SK-N-SH treated with all-trans-retinoic acid at 6 μM for 48 hours (cell line): ENCODE results near the gene TATDN3.
"Not testable (repeated sequence)": the region's sequence is repeated elsewhere in the genome, so short reads cannot be mapped to it uniquely, and the experiment has no call there.

Experiments used
- CSDC2 ChIP-seq: fragments of 250-450 bp; sonication (Bioruptor Pico); IDR thresholded peaks from 2 replicates; pipeline ENCODE4 v1.5.0; 2020; ENCODE audit warnings: mild to moderate bottlenecking, moderate library complexity
- GLIS3 ChIP-seq: fragments of 250-450 bp; sonication (Bioruptor Pico); IDR thresholded peaks from 2 replicates; pipeline ENCODE4 v1.5.0; 2020; ENCODE audit warnings: mild to moderate bottlenecking, moderate library complexity
- OSR1 ChIP-seq: fragments of 250-450 bp; sonication (Bioruptor Pico); IDR thresholded peaks from 2 replicates; pipeline ENCODE4 v1.8.0; 2022; ENCODE audit warnings: moderate library complexity, mild to moderate bottlenecking, inconsistent platforms
- RARB ChIP-seq: fragments of 250-450 bp; sonication (Bioruptor Pico); IDR thresholded peaks from 2 replicates; pipeline ENCODE4 v1.8.0; 2021; ENCODE audit warnings: mild to moderate bottlenecking, moderate library complexity
- TCF4 ChIP-seq: fragments of 250-450 bp; sonication (Bioruptor Pico); IDR thresholded peaks from 2 replicates; pipeline ENCODE4 v1.8.0; 2021; ENCODE audit warnings: mild to moderate bottlenecking, moderate library complexity, borderline replicate concordance
- TOX ChIP-seq: fragments of 250-450 bp; sonication (Bioruptor Pico); IDR thresholded peaks from 2 replicates; pipeline ENCODE4 v1.8.0; 2021; ENCODE audit warnings: mild to moderate bottlenecking, moderate library complexity, borderline replicate concordance
- ZFP3 ChIP-seq: fragments of 250-450 bp; sonication (Bioruptor Pico); IDR thresholded peaks from 2 replicates; pipeline ENCODE4 v1.5.0; 2020; ENCODE audit warnings: mild to moderate bottlenecking, moderate library complexity
- ZFP30 ChIP-seq: fragments of 450-650 bp; formaldehyde crosslinking; IDR thresholded peaks from 2 replicates; pipeline ENCODE4 v1.5.0; 2022; ENCODE audit warnings: mild to moderate bottlenecking, moderate library complexity
- TF ChIP-seq, protein P1 (sequence below): fragments of 250-450 bp; sonication (Bioruptor Pico); IDR thresholded peaks from 2 replicates; pipeline ENCODE4 v1.8.0; 2020; ENCODE audit warnings: mild to moderate bottlenecking, moderate library complexity, borderline replicate concordance
- TF ChIP-seq, protein P2 (sequence below): fragments of 250-450 bp; sonication (Bioruptor Pico); IDR thresholded peaks from 2 replicates; pipeline ENCODE4 v1.5.1; 2020; ENCODE audit warnings: low read depth, mild to moderate bottlenecking, moderate library complexity

DNA sequence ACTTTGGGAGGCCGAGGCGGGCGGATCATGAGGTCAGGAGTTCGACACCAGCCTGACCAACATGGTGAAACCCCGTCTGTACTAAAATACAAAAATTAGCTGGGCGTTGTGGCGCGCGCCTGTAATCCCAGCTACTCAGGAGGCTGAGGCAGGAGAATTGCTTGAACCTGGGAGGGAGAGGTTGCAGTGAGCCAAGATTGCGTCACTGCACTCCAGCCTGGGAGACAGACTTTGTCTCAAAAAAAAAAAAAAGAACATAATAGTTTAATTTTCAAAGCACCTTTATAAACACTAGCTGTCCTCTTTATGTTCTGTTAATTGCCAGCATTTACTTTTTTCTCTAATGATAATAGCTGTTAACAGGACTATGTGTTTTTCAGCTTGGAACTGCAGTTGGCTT, 71.7 kb downstream of the TATDN3 start:
- TF ChIP-seq ZFP30 (CRISPR knock-in tag); TCF4 (CRISPR knock-in tag); CSDC2 (CRISPR knock-in tag); GLIS3 (CRISPR knock-in tag); TOX; OSR1 (CRISPR knock-in tag); ZFP3 (CRISPR knock-in tag); RARB (CRISPR knock-in tag): not testable (repeated sequence)
- TF ChIP-seq, protein P1, sequence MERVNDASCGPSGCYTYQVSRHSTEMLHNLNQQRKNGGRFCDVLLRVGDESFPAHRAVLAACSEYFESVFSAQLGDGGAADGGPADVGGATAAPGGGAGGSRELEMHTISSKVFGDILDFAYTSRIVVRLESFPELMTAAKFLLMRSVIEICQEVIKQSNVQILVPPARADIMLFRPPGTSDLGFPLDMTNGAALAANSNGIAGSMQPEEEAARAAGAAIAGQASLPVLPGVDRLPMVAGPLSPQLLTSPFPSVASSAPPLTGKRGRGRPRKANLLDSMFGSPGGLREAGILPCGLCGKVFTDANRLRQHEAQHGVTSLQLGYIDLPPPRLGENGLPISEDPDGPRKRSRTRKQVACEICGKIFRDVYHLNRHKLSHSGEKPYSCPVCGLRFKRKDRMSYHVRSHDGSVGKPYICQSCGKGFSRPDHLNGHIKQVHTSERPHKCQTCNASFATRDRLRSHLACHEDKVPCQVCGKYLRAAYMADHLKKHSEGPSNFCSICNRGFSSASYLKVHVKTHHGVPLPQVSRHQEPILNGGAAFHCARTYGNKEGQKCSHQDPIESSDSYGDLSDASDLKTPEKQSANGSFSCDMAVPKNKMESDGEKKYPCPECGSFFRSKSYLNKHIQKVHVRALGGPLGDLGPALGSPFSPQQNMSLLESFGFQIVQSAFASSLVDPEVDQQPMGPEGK (CRISPR knock-in tag), result not testable (repeated sequence)
- TF ChIP-seq, protein P2, sequence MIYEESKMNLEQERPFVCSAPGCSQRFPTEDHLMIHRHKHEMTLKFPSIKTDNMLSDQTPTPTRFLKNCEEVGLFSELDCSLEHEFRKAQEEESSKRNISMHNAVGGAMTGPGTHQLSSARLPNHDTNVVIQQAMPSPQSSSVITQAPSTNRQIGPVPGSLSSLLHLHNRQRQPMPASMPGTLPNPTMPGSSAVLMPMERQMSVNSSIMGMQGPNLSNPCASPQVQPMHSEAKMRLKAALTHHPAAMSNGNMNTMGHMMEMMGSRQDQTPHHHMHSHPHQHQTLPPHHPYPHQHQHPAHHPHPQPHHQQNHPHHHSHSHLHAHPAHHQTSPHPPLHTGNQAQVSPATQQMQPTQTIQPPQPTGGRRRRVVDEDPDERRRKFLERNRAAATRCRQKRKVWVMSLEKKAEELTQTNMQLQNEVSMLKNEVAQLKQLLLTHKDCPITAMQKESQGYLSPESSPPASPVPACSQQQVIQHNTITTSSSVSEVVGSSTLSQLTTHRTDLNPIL (CRISPR knock-in tag), result not testable (repeated sequence)
